Endothelial cell of umbilical vein (primary cell): ENCODE measurements around the gene HSD3B1. TPM values are rescaled to one million over a fixed set of nuclear protein-coding genes. Genes with fewer than 3 reads are reported as not detected.

Experiments used
- BruUV-seq: library from RNA; stranded (reverse); fragments of 400-500 nt; replicated peaks from 2 replicates; lab custom pipeline; 2021; lab: Mats Ljungman, UMichigan
- CTCF ChIA-PET: fragments of 300-600, 350-600 bp; sonication (Branson Sonifier 250); formaldehyde crosslinking; loops from one replicate; lab custom pipeline; 2021; ENCODE audit warnings: antibody characterized with exemption, inconsistent platforms; lab: Charles Lee
- POLR2A ChIA-PET: fragments of 300-600, 350-600 bp; sonication (Branson Sonifier 250); formaldehyde crosslinking; loops from one replicate; lab custom pipeline; 2021; ENCODE audit warnings: antibody characterized with exemption, inconsistent platforms; lab: Charles Lee
- DNase-seq: peaks from one replicate; pipeline ENCODE4 v3.0.0-alpha.2; 2011; ENCODE audit warnings: low read depth, low spot score
- FAIRE-seq: peaks from 2 replicates; lab custom pipeline; 2011; peaks lifted over from hg19 to GRCh38; lab: Jason Lieb, UNC
- H2AFZ ChIP-seq: 2 replicates; pipeline ENCODE4 v1.6.0; 2012; ENCODE audit warnings: low read depth, low read length, control low read depth, inconsistent platforms
- H3K27ac ChIP-seq: 2 replicates; pipeline ENCODE4 v1.5.1; 2011; ENCODE audit warnings: low read depth, mild to moderate bottlenecking, control low read depth, low read length, moderate library complexity; ENCODE audit not compliant: insufficient read depth
- H3K27me3 ChIP-seq, 2 experiments: 2 replicates each; pipeline versions ENCODE4 v1.6.0 to v1.6.1; 2011; ENCODE audit warnings: low read length in 2 of 2, mixed read lengths in 1 of 2; ENCODE audit not compliant: control insufficient read depth in 2 of 2, insufficient read depth in 2 of 2
- H3K36me3 ChIP-seq, 2 experiments: 2 replicates in 1 of 2; 3 replicates in 1 of 2; pipeline ENCODE4 v1.5.1; 2011; ENCODE audit warnings: low read length in 2 of 2, mild to moderate bottlenecking in 1 of 2, moderate library complexity in 1 of 2; ENCODE audit not compliant: control insufficient read depth in 2 of 2, insufficient read depth in 2 of 2; ENCODE audit errors: extremely low read depth in 1 of 2
- H3K4me1 ChIP-seq: 3 replicates; pipeline ENCODE4 v1.5.1; 2011; ENCODE audit warnings: mild to moderate bottlenecking, low read length; ENCODE audit not compliant: control insufficient read depth, insufficient read depth; ENCODE audit errors: extremely low read depth
- H3K4me2 ChIP-seq: 2 replicates; pipeline ENCODE4 v1.6.1; 2011; ENCODE audit warnings: low read length, control low read depth, mixed read lengths; ENCODE audit not compliant: insufficient read depth
- H3K4me3 ChIP-seq, 3 experiments: fragments of 200-600 bp in 1 of 3; sonication (generic), shearing (Covaris generic) in 1 of 3; replicated peaks in 1 of 3; 2 replicates each; pipeline ENCODE4 v1.5.1; 2011 to 2016; ENCODE audit warnings: control low read depth in 3 of 3, low read length in 3 of 3, mild to moderate bottlenecking in 2 of 3, inconsistent platforms in 1 of 3, low read depth in 1 of 3, moderate library complexity in 1 of 3; ENCODE audit not compliant: insufficient read depth in 1 of 3
- H3K79me2 ChIP-seq: 2 replicates; pipeline ENCODE4 v1.6.0; 2012; ENCODE audit warnings: low read length, inconsistent platforms; ENCODE audit not compliant: control insufficient read depth, insufficient read depth
- H3K9ac ChIP-seq: replicated peaks from 2 replicates; pipeline ENCODE3; 2011; ENCODE audit warnings: low read length, control low read depth; ENCODE audit not compliant: insufficient read depth; ENCODE audit errors: extremely low read depth
- H3K9me1 ChIP-seq: replicated peaks from 3 replicates; pipeline ENCODE4 v1.6.0; 2011; ENCODE audit warnings: mild to moderate bottlenecking, low read length; ENCODE audit not compliant: control insufficient read depth, insufficient read depth; ENCODE audit errors: extremely low read depth
- H3K9me3 ChIP-seq: replicated peaks from 2 replicates; pipeline ENCODE4 v1.5.1; 2012; ENCODE audit warnings: low read length, inconsistent platforms; ENCODE audit not compliant: control insufficient read depth, insufficient read depth
- H4K20me1 ChIP-seq: replicated peaks from 2 replicates; pipeline ENCODE3; 2011; ENCODE audit warnings: mild to moderate bottlenecking, low read length; ENCODE audit not compliant: control insufficient read depth, insufficient read depth; ENCODE audit errors: extremely low read depth
- EZH2 ChIP-seq: IDR thresholded peaks from 2 replicates; pipeline ENCODE4 v1.6.1; 2012; ENCODE audit warnings: borderline replicate concordance, low read depth, mild to moderate bottlenecking, moderate library complexity, low read length, inconsistent platforms; ENCODE audit not compliant: severe bottlenecking
- FOS ChIP-seq: IDR thresholded peaks from 2 replicates; pipeline ENCODE4 v1.6.1; 2011; ENCODE audit warnings: mild to moderate bottlenecking, low read length, moderate library complexity, borderline replicate concordance; ENCODE audit not compliant: insufficient read depth
- GATA2 ChIP-seq: IDR thresholded peaks from 2 replicates; pipeline ENCODE4 v1.7.0; 2011; ENCODE audit warnings: low read depth, mild to moderate bottlenecking, moderate library complexity, mixed read lengths, low read length; ENCODE audit not compliant: insufficient read length, insufficient read depth
- JUN ChIP-seq: IDR thresholded peaks from 2 replicates; pipeline ENCODE4 v1.6.1; 2011; ENCODE audit warnings: borderline replicate concordance, low read depth; ENCODE audit not compliant: insufficient read length, insufficient read depth
- MYC ChIP-seq: IDR thresholded peaks from one replicate; pipeline ENCODE4 v1.6.1; 2011; ENCODE audit warnings: mild to moderate bottlenecking, low read depth, low read length
- POLR2A ChIP-seq: IDR thresholded peaks from 2 replicates; pipeline ENCODE4 v1.6.1; 2012; ENCODE audit warnings: low read depth, mild to moderate bottlenecking, control low read depth, low read length
- POLR2AphosphoS5 ChIP-seq: IDR thresholded peaks from 2 replicates; pipeline ENCODE4 v1.6.1; 2012; ENCODE audit warnings: low read depth, mild to moderate bottlenecking, control low read depth, low read length, moderate library complexity; ENCODE audit not compliant: insufficient read depth
- dilution Hi-C: fragments of 300-500 bp; cut with MboI; formaldehyde crosslinking; loops from one replicate; pipeline ENCODE4 v1.15.0; 2019; ENCODE audit warnings: low sequenced_read_pairs; ENCODE audit not compliant: extremely low pct_ligation_motif_present
- intact Hi-C: fragments of 100-400 bp; cut with micrococcal nuclease; formaldehyde crosslinking; loops from one replicate; pipeline ENCODE4 v1.10.0; 2022
- polyA plus RNA-seq, 4 experiments: library from polyadenylated mRNA; depleted of rRNA in 3 of 4; stranded (reverse) in 3 of 4; unstranded in 1 of 4; fragments of >200 nt; gene quantifications; 2 replicates each; pipeline versions ENCODE4 v1.2.1 to v1.2.3, GENCODE V29; 2011 to 2012; ENCODE audit warnings: missing spikeins in 1 of 4
- total RNA-seq: library from RNA; stranded (reverse); gene quantifications from 2 replicates; pipeline ENCODE4 v1.2.3, GENCODE V29; 2021
- TF ChIP-seq, protein P1 (sequence below), 2 donors: IDR thresholded peaks; 1 replicate in 1 of 2; 2 replicates in 1 of 2; pipeline ENCODE4 v1.5.1; 2011; ENCODE audit warnings: low read length in 2 of 2, mild to moderate bottlenecking in 2 of 2, moderate library complexity in 2 of 2, control low read depth in 1 of 2, inconsistent platforms in 1 of 2, low read depth in 1 of 2; ENCODE audit not compliant: insufficient read depth in 1 of 2; ENCODE audit errors: extremely low read depth in 1 of 2
- TF ChIP-seq, protein P2 (sequence below): IDR thresholded peaks from 2 replicates; pipeline ENCODE4 v1.6.1; 2011; ENCODE audit not compliant: insufficient read depth, insufficient read length

Gene HSD3B1
- total and polyA plus RNA-seq, 2 donors (not counting 3 experiments of a cell fraction or from before 2014, with no cell fraction given) = not detected

DNA sequence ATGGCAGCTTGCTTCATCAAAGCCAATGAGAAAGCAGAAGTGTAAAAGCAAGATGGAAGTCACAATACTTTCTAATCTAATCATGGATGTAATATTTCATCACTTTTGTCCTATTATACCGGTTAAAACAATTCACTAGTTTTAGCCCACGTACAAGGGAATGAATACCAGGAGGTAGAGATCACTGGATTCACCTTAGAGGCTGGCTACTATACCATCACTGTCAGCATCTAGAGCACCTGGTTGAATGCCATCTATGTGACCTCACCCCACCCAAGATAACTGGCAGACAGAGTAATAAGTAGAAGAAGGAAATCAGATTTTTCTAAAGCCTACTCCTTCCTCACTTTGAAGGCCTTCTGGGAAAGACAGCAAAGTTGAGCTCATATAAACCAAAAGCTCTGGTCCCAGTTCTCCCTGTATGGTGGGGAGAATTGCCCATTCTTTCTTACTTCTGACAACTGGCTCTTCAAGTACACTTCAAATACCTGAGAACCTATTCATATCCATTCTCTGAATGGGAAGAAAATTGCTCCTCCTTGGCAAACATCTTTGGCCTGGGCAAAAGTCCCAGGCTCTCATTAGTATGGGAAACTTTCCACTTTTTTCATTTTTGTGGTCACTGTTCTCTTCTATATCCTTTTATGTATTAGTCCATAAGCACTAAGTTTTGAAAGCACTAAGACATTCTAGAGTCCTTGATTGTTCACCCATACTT is 24.8 kb downstream of the HSD3B1 start:
- intact Hi-C loops (no loop called here), dilution Hi-C loops (no loop called here)
- Histone ChIP-seq H2AFZ (no peak overlapping the region), H3K4me3 (no peak overlapping the region), H3K36me3 (no peaks in the 10 kb centered on the region), H4K20me1 (no peaks in the 10 kb centered on the region), H3K9me1 (no peaks in the 10 kb centered on the region), H3K4me2 (no peak overlapping the region), H3K79me2 (no peaks in the 10 kb centered on the region), H3K27ac (no peak overlapping the region), H3K27me3 (no peaks in the 10 kb centered on the region), H3K9me3 (no peaks in the 10 kb centered on the region), H3K4me1 (no peaks in the 10 kb centered on the region), H3K9ac (no peak overlapping the region)
- POLR2A ChIA-PET = no interaction called here
- TF ChIP-seq FOS = no peak
- TF ChIP-seq JUN = no peak
- no peak for TF ChIP-seq MYC
- TF ChIP-seq POLR2A = no peak
- TF ChIP-seq, protein P1, sequence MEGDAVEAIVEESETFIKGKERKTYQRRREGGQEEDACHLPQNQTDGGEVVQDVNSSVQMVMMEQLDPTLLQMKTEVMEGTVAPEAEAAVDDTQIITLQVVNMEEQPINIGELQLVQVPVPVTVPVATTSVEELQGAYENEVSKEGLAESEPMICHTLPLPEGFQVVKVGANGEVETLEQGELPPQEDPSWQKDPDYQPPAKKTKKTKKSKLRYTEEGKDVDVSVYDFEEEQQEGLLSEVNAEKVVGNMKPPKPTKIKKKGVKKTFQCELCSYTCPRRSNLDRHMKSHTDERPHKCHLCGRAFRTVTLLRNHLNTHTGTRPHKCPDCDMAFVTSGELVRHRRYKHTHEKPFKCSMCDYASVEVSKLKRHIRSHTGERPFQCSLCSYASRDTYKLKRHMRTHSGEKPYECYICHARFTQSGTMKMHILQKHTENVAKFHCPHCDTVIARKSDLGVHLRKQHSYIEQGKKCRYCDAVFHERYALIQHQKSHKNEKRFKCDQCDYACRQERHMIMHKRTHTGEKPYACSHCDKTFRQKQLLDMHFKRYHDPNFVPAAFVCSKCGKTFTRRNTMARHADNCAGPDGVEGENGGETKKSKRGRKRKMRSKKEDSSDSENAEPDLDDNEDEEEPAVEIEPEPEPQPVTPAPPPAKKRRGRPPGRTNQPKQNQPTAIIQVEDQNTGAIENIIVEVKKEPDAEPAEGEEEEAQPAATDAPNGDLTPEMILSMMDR (IDR thresholded peaks at IDR 0.05; ENCODE audit: extremely low read depth in 1 of 2, insufficient read depth in 1 of 2, low read depth in 1 of 2, low read length in 2 of 2) = no peak
- TF ChIP-seq GATA2 = no peak
- no peak for TF ChIP-seq EZH2
- TF ChIP-seq, protein P2, sequence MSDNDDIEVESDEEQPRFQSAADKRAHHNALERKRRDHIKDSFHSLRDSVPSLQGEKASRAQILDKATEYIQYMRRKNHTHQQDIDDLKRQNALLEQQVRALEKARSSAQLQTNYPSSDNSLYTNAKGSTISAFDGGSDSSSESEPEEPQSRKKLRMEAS = no peak
- TF ChIP-seq POLR2AphosphoS5 = no peak
- no TSS peak for BruUV-seq
- FAIRE-seq (no peak), DNase-seq (no peak)
- CTCF ChIA-PET = no interaction called here
